HepG2 (cell line): ENCODE data around the gene PRKCZ. TPM values are rescaled to one million over a fixed set of nuclear protein-coding genes. Genes with fewer than 3 reads are reported as not detected.

Experiments
- CREB1 ChIP-seq, 2 experiments: fragments of 450-650 bp in 1 of 2; IDR thresholded peaks; 2 replicates each; pipeline ENCODE4 v1.6.1; 2016 to 2017; ENCODE audit warnings: control low read depth in 1 of 2, mild to moderate bottlenecking in 1 of 2, missing compliant biosample characterization in 1 of 2, missing genetic modification characterization in 1 of 2
- ELF3 ChIP-seq: IDR thresholded peaks from 2 replicates; pipeline ENCODE4 v1.6.1; 2016; ENCODE audit warnings: missing genetic modification reagents, missing compliant biosample characterization
- GABPB1 ChIP-seq: IDR thresholded peaks from 2 replicates; pipeline ENCODE4 v1.6.1; 2016; ENCODE audit warnings: mild to moderate bottlenecking, missing genetic modification reagents, moderate library complexity, missing compliant biosample characterization
- HNRNPH1 ChIP-seq: fragments of 200-400 bp; formaldehyde crosslinking; optimal IDR thresholded peaks from 2 replicates; pipeline ENCODE3; 2017; ENCODE audit warnings: mild to moderate bottlenecking, low read depth, low read length
- HOXA9 ChIP-seq: sonication (generic); formaldehyde crosslinking; IDR thresholded peaks from 2 replicates; pipeline ENCODE4 v1.8.1; 2022; ENCODE audit warnings: missing genetic modification reagents, mild to moderate bottlenecking, moderate library complexity, borderline replicate concordance
- KDM5B ChIP-seq: sonication (generic); formaldehyde crosslinking; IDR thresholded peaks from 2 replicates; pipeline ENCODE4 v1.4.0; 2020; ENCODE audit warnings: missing genetic modification reagents, mild to moderate bottlenecking, borderline replicate concordance
- NPAS2 ChIP-seq: sonication (generic); formaldehyde crosslinking; IDR thresholded peaks from 2 replicates; pipeline ENCODE4 v1.8.0; 2022; ENCODE audit warnings: mild to moderate bottlenecking, missing genetic modification reagents, borderline replicate concordance
- PHF5A ChIP-seq: IDR thresholded peaks from one replicate; pipeline ENCODE4 v1.6.1; 2018; ENCODE audit warnings: low read depth, missing genetic modification reagents; ENCODE audit not compliant: unreplicated experiment
- POLR2AphosphoS5 ChIP-seq: IDR thresholded peaks from 2 replicates; pipeline ENCODE4 v1.6.1; 2012; ENCODE audit warnings: low read depth, low read length
- REL ChIP-seq: sonication (generic); formaldehyde crosslinking; conservative IDR thresholded peaks from 2 replicates; pipeline ENCODE4 v1.8.0; 2022; ENCODE audit warnings: mild to moderate bottlenecking, missing genetic modification reagents, moderate library complexity
- RELA ChIP-seq: sonication (generic); formaldehyde crosslinking; IDR thresholded peaks from 2 replicates; pipeline ENCODE4 v1.4.0; 2020; ENCODE audit warnings: missing genetic modification reagents
- SMAD9 ChIP-seq: sonication (generic); formaldehyde crosslinking; IDR thresholded peaks from 2 replicates; pipeline ENCODE4 v1.5.1; 2020; ENCODE audit warnings: mild to moderate bottlenecking, missing genetic modification reagents
- TBX2 ChIP-seq: sonication (generic); formaldehyde crosslinking; IDR thresholded peaks from 2 replicates; pipeline ENCODE4 v1.5.0; 2020; ENCODE audit warnings: missing genetic modification reagents, mild to moderate bottlenecking, borderline replicate concordance
- TOE1 ChIP-seq: sonication (generic); formaldehyde crosslinking; IDR thresholded peaks from 2 replicates; pipeline ENCODE4 v1.4.0; 2020; ENCODE audit warnings: mild to moderate bottlenecking, missing genetic modification reagents
- ZBTB42 ChIP-seq: sonication (generic); formaldehyde crosslinking; IDR thresholded peaks from 2 replicates; pipeline ENCODE4 v1.5.0; 2020; ENCODE audit warnings: mild to moderate bottlenecking, missing genetic modification reagents
- ZIK1 ChIP-seq: sonication (generic); formaldehyde crosslinking; IDR thresholded peaks from 2 replicates; pipeline ENCODE4 v1.5.0; 2020; ENCODE audit warnings: mild to moderate bottlenecking, low read depth, missing genetic modification reagents, borderline replicate concordance
- ZMYM2 ChIP-seq: sonication (generic); formaldehyde crosslinking; IDR thresholded peaks from 2 replicates; pipeline ENCODE4 v1.8.0; 2022; ENCODE audit warnings: mild to moderate bottlenecking, missing genetic modification reagents
- ZNF205 ChIP-seq: IDR thresholded peaks from 2 replicates; pipeline ENCODE4 v1.6.1; 2018; ENCODE audit warnings: missing biosample characterization, missing genetic modification reagents
- ZNF253 ChIP-seq: sonication (generic); formaldehyde crosslinking; IDR thresholded peaks from 2 replicates; pipeline ENCODE4 v1.8.0; 2022; ENCODE audit warnings: mild to moderate bottlenecking, missing genetic modification reagents, borderline replicate concordance
- ZNF552 ChIP-seq: sonication (generic); formaldehyde crosslinking; IDR thresholded peaks from 2 replicates; pipeline ENCODE4 v1.9.0; 2022; ENCODE audit warnings: missing genetic modification reagents, mild to moderate bottlenecking, borderline replicate concordance
- ZNF607 ChIP-seq: sonication (generic); formaldehyde crosslinking; IDR thresholded peaks from 2 replicates; pipeline ENCODE4 v1.5.1; 2020; ENCODE audit warnings: missing genetic modification reagents, mild to moderate bottlenecking, borderline replicate concordance
- polyA plus RNA-seq, 8 experiments: library from polyadenylated mRNA; depleted of rRNA in 3 of 8; stranded (reverse) in 7 of 8; unstranded in 1 of 8; fragments of >200 nt; fragmentation: Illumina TruSeq in 4 of 8; extraction: Trizol in 4 of 8; gene quantifications; 2 replicates each; pipeline versions ENCODE4 v1.2.1 to v1.2.3, GENCODE V29; 2011 to 2016; ENCODE audit warnings: low read depth in 4 of 8, missing spikeins in 1 of 8, mixed read lengths in 1 of 8; ENCODE audit not compliant: insufficient read depth in 1 of 8
- total RNA-seq, 5 experiments: library from RNA; depleted of rRNA; stranded (reverse); fragments of >200 nt; fragmentation: Illumina TruSeq; extraction: Trizol; gene quantifications; 2 replicates each; pipeline ENCODE4 v1.2.3, GENCODE V29; 2016; ENCODE audit warnings: low read depth in 1 of 5
- TF ChIP-seq, protein P1 (sequence below): sonication (generic); formaldehyde crosslinking; IDR thresholded peaks from 2 replicates; pipeline ENCODE4 v1.4.0; 2020; ENCODE audit warnings: missing genetic modification reagents
- TF ChIP-seq, protein P2 (sequence below): sonication (generic); formaldehyde crosslinking; IDR thresholded peaks from 2 replicates; pipeline ENCODE4 v1.4.0; 2020; ENCODE audit warnings: missing genetic modification reagents, borderline replicate concordance
- TF ChIP-seq, protein P3 (sequence below): sonication (generic); formaldehyde crosslinking; IDR thresholded peaks from 2 replicates; pipeline ENCODE4 v1.4.0; 2020; ENCODE audit warnings: missing genetic modification reagents, borderline replicate concordance

The PRKCZ gene
- total and polyA plus RNA-seq, 2 of the 13 experiments (the other 11 are each of a cell fraction or from before 2014, with no cell fraction given), result 34.7 to 85.2 TPM

DNA sequence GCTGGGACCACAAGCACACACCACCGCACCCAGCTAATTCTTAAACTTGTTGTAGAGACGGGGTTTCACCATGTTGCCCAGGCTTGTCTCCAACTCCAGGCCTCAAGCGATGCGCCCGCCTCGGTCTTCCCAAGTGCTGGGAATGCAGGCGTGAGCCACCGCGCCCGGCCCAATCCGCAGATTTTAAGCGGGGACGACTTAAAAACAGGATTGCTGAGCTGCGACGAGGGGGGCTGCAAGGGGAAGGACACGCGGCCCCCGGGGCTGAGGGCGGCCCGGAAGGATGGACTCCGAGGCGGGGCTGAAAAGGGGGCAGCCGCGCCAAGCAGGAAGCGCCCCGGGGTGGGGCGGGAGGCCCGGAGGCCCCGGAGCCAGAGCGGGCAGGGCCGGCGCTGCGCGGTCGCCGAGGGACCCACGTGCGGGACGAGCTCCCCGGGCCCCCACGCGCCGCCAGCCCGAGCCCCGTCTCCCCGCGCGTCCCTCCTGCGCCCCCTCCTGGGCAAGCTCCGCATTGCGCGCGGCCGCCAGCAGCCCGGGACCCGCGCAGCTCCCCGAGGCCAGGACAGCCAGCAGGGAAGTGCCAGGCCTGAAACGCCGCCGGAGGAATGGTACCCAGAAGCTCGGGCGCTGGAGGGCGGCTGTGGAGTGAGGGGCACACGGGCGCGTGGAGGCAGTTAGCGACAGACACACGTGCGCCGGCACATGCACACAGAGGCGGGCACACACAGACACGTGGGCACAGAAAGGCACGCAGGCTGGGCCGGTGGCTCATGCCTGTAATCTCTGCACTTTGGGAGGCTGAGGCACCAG lies 5.5 kb upstream of the PRKCZ start (continued):
- TF ChIP-seq TOE1, result no peak
- 0 out of 2 replicates have a peak, but pooled peaks have one; percentile 23 for TF ChIP-seq ELF3 (CRISPR knock-in tag)
- TF ChIP-seq ZNF205, result no peak
- peak; percentile 26; the same call in 1 of the 2 replicates for TF ChIP-seq ZIK1
- TF ChIP-seq, protein P1, sequence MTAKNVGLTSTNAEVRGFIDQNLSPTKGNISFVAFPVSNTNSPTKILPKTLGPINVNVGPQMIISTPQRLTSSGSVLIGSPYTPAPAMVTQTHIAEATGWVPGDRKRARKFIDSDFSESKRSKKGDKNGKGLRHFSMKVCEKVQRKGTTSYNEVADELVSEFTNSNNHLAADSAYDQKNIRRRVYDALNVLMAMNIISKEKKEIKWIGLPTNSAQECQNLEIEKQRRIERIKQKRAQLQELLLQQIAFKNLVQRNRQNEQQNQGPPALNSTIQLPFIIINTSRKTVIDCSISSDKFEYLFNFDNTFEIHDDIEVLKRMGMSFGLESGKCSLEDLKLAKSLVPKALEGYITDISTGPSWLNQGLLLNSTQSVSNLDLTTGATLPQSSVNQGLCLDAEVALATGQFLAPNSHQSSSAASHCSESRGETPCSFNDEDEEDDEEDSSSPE, result no peak
- no peak for TF ChIP-seq HNRNPH1
- TF ChIP-seq ZBTB42, result no peak
- TF ChIP-seq KDM5B (CRISPR knock-in tag), result no peak; the same call in 1 of the 2 replicates
- TF ChIP-seq POLR2AphosphoS5, result no peak
- TF ChIP-seq ZNF552, result no peak
- TF ChIP-seq, protein P2, sequence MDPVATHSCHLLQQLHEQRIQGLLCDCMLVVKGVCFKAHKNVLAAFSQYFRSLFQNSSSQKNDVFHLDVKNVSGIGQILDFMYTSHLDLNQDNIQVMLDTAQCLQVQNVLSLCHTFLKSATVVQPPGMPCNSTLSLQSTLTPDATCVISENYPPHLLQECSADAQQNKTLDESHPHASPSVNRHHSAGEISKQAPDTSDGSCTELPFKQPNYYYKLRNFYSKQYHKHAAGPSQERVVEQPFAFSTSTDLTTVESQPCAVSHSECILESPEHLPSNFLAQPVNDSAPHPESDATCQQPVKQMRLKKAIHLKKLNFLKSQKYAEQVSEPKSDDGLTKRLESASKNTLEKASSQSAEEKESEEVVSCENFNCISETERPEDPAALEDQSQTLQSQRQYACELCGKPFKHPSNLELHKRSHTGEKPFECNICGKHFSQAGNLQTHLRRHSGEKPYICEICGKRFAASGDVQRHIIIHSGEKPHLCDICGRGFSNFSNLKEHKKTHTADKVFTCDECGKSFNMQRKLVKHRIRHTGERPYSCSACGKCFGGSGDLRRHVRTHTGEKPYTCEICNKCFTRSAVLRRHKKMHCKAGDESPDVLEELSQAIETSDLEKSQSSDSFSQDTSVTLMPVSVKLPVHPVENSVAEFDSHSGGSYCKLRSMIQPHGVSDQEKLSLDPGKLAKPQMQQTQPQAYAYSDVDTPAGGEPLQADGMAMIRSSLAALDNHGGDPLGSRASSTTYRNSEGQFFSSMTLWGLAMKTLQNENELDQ, result no peak
- 0 out of 2 replicates have a peak, but pooled peaks have one; percentile 67 for TF ChIP-seq HOXA9 (CRISPR knock-in tag)
- no peak for TF ChIP-seq SMAD9 (CRISPR knock-in tag)
- no peak for TF ChIP-seq ZMYM2 (CRISPR knock-in tag)
- TF ChIP-seq REL, result no peak
- TF ChIP-seq, protein P3, sequence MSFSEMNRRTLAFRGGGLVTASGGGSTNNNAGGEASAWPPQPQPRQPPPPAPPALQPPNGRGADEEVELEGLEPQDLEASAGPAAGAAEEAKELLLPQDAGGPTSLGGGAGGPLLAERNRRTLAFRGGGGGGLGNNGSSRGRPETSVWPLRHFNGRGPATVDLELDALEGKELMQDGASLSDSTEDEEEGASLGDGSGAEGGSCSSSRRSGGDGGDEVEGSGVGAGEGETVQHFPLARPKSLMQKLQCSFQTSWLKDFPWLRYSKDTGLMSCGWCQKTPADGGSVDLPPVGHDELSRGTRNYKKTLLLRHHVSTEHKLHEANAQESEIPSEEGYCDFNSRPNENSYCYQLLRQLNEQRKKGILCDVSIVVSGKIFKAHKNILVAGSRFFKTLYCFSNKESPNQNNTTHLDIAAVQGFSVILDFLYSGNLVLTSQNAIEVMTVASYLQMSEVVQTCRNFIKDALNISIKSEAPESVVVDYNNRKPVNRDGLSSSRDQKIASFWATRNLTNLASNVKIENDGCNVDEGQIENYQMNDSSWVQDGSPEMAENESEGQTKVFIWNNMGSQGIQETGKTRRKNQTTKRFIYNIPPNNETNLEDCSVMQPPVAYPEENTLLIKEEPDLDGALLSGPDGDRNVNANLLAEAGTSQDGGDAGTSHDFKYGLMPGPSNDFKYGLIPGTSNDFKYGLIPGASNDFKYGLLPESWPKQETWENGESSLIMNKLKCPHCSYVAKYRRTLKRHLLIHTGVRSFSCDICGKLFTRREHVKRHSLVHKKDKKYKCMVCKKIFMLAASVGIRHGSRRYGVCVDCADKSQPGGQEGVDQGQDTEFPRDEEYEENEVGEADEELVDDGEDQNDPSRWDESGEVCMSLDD (CRISPR knock-in tag), result no peak
- no peak for TF ChIP-seq RELA (CRISPR knock-in tag)
- peak; percentile 57; the same call in 1 of the 2 replicates for TF ChIP-seq TBX2
- no peak for TF ChIP-seq PHF5A
- no peak for TF ChIP-seq ZNF253 (CRISPR knock-in tag)
- TF ChIP-seq GABPB1 (CRISPR knock-in tag), result peak; percentile 52; the same call in 1 of the 2 replicates
- no peak for TF ChIP-seq CREB1 (IDR thresholded peaks at IDR 0.05)
- no peak for TF ChIP-seq CREB1 (CRISPR knock-in tag; IDR thresholded peaks at IDR 0.05)
- no peak for TF ChIP-seq NPAS2
- peak; percentile 44; the same call in 1 of the 2 replicates for TF ChIP-seq ZNF607
